GM06990 (cell line): ENCODE measurements around the gene LRRC17.

Source experiments
- DNase-seq: peaks from one replicate; pipeline ENCODE4 v3.0.0-alpha.2; 2011; ENCODE audit not compliant: insufficient read length; ENCODE audit errors: extremely low read depth
- H3K27me3 ChIP-seq: replicated peaks from 2 replicates; pipeline ENCODE4 v1.6.0; 2011; ENCODE audit warnings: low read length; ENCODE audit not compliant: control insufficient read depth, insufficient read depth
- H3K36me3 ChIP-seq: 2 replicates; pipeline ENCODE4 v1.5.1; 2011; ENCODE audit warnings: low read length; ENCODE audit not compliant: control insufficient read depth, insufficient read depth
- H3K4me3 ChIP-seq: replicated peaks from 2 replicates; pipeline ENCODE4 v1.5.1; 2011; ENCODE audit warnings: low read depth, mild to moderate bottlenecking, control low read depth, low read length
- CTCF ChIP-seq: IDR thresholded peaks from 2 replicates; pipeline ENCODE4 v1.5.1; 2011; ENCODE audit warnings: low read length, control low read depth, mild to moderate bottlenecking, inconsistent platforms; ENCODE audit not compliant: insufficient read depth, poor library complexity, severe bottlenecking

LRRC17 gene

DNA sequence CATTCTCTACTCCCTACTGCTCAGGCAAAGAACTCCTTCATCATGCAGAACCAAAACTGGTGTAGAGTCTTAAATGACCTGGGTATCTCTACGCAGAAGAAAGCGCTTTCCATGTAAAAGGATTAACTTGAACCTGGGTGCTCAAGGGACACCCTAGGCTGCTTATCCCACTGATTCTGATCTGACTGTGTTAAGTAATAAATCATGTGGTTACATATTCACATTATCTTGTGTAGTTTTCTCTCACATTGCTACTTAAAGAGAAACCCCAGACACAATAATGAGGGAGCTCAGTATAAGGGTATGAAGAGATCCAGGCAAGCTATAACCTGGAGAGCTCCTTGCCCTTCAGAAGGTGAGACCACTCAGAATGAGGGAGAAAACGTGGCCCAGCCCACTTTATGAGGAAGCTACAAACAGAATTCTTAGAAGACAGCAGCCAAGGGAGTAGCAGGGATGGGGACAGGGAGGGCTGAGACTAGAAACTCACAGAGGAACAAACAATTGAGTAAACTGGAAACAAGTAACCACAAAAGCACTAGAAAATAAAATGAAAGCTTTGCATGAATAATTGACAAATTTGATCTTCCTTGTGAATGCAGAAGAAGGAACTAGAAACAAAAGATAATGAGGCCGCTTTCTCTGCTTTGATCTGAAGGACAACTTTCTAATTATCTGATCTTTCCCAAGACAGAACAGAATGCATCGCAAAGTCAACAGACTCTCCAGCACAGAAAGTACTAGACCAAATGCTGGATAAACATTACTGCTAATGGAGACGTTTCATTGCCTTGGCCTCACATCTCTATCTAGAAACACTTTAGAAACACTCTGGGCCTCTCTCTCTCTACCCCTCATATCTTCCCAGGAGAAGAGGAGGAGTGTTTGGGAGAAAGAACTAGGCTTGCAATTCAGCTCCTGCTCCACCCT is 76.1 kb downstream of the LRRC17 start:
- no peak for TF ChIP-seq CTCF
- Histone ChIP-seq H3K36me3 (no peaks in the 10 kb centered on the region), H3K27me3 (no peaks in the 10 kb centered on the region; the same call in 1 of the 2 replicates), H3K4me3 (no peak overlapping the region)
- no peak for DNase-seq

GRCh38 chr7:102990642-102991041 is 77.8 kb downstream of the LRRC17 start:
- Histone ChIP-seq H3K27me3 (no peaks in the 10 kb centered on the region; the same call in 1 of the 2 replicates), H3K36me3 (no peaks in the 10 kb centered on the region), H3K4me3 (no peak overlapping the region)
- no peak for DNase-seq
- no peak for TF ChIP-seq CTCF

DNA sequence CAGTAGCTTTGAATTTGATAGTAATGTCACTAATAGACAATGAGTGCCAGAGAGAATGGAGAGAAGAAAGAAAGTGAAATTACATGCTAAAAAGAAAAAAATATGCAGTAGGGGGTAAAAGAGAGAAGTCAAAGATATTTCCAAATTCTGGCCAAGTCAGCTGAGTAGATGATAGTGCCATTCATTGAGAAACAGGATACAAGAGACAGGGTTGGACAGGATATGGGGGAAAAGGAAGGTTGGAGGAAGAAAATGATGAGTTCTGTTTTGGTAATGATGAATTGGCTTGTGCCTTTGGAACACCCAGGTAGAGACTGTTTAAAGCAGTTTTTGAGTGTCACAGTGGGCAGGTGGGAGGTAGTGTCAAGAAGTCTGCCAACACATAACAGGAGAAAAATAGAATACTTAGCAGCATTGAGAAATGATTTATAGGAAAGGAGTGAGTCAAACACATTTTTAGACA is 78.3 kb downstream of the LRRC17 start:
- DNase-seq = no peak
- H3K36me3 ChIP-seq = no peaks in the 10 kb centered on the region
- no peaks in the 10 kb centered on the region; the same call in 1 of the 2 replicates for H3K27me3 ChIP-seq
- H3K4me3 ChIP-seq = no peak overlapping the region
- no peak for TF ChIP-seq CTCF

- TF ChIP-seq CTCF = no peak
- Histone ChIP-seq H3K36me3 (no peaks in the 10 kb centered on the region), H3K27me3 (no peaks in the 10 kb centered on the region; the same call in 1 of the 2 replicates), H3K4me3 (no peak overlapping the region)
- DNase-seq = no peak
Observed at GRCh38 chr7:102991540-102992214, 78.9 kb downstream of the LRRC17 start.

DNA sequence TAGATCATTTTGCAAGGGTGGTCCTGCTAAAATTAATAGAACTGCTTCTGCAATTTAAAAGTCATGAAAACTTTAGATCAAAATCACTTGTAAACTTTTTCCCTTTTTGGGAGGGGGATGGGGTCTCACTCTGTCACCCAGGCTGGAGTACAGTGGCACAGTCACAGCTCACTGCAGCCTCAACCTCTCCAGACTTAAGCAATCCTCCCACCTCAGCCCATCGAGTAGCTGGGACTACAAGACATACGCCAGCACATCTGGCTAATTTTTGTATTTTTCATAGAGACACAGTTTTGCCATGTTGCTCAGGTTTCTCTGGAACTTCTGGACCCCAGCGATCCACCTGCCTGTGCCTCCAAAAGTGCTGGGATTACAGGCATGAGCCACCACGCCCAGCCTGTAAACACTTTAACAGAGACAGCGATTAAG is 79.7 kb downstream of the LRRC17 start:
- Histone ChIP-seq H3K4me3 (no peak overlapping the region), H3K36me3 (no peaks in the 10 kb centered on the region), H3K27me3 (no peaks in the 10 kb centered on the region; the same call in 1 of the 2 replicates)
- no peak for DNase-seq
- no peak for TF ChIP-seq CTCF
